HEK293T (cell line): ENCODE measurements around the gene ERAP2.

Experiments used
- ARNT ChIP-seq: fragments of 450-650 bp; IDR thresholded peaks from 2 replicates; pipeline ENCODE4 v1.6.1; 2017; ENCODE audit warnings: mild to moderate bottlenecking
- BHLHE40 ChIP-seq: fragments of 450-650 bp; IDR thresholded peaks from 2 replicates; pipeline ENCODE4 v1.6.1; 2016; ENCODE audit warnings: mild to moderate bottlenecking, moderate library complexity, borderline replicate concordance
- CTBP1 ChIP-seq: fragments of 450-650 bp; IDR thresholded peaks from 2 replicates; pipeline ENCODE4 v1.6.1; 2016; ENCODE audit warnings: borderline replicate concordance
- ELF4 ChIP-seq: fragments of 450-650 bp; IDR thresholded peaks from 2 replicates; pipeline ENCODE4 v1.6.1; 2017; ENCODE audit warnings: antibody characterized with exemption
- FOXA1 ChIP-seq: fragments of 450-650 bp; IDR thresholded peaks from 2 replicates; pipeline ENCODE4 v1.6.1; 2016; ENCODE audit warnings: mild to moderate bottlenecking
- FOXK2 ChIP-seq: fragments of 450-650 bp; IDR thresholded peaks from 2 replicates; pipeline ENCODE4 v1.6.1; 2016; ENCODE audit warnings: mild to moderate bottlenecking
- FOXM1 ChIP-seq: fragments of 450-650 bp; IDR thresholded peaks from 2 replicates; pipeline ENCODE4 v1.6.1; 2017; ENCODE audit warnings: mild to moderate bottlenecking, borderline replicate concordance
- L3MBTL2 ChIP-seq: fragments of 450-650 bp; conservative IDR thresholded peaks from 2 replicates; pipeline ENCODE4 v1.6.1; 2016; ENCODE audit warnings: mild to moderate bottlenecking
- NFRKB ChIP-seq: fragments of 450-650 bp; IDR thresholded peaks from 2 replicates; pipeline ENCODE4 v1.6.1; 2016; ENCODE audit warnings: mild to moderate bottlenecking, moderate library complexity
- SP1 ChIP-seq: fragments of 450-650 bp; IDR thresholded peaks from 2 replicates; pipeline ENCODE4 v1.6.1; 2017
- SUZ12 ChIP-seq: fragments of 450-650 bp; IDR thresholded peaks from 2 replicates; pipeline ENCODE4 v1.6.1; 2016; ENCODE audit warnings: mild to moderate bottlenecking
- TARDBP ChIP-seq: fragments of 450-650 bp; IDR thresholded peaks from 2 replicates; pipeline ENCODE4 v1.6.1; 2016

GRCh38 chr5:96946381-96946780 lies 70.1 kb downstream of the ERAP2 start:
- TF ChIP-seq BHLHE40 (no peak), CTBP1 (no peak), FOXA1 (no peak), FOXM1 (no peak), SP1 (no peak), NFRKB (no peak), TARDBP (no peak), FOXK2 (no peak), ELF4 (no peak), SUZ12 (no peak), L3MBTL2 (no peak), ARNT (no peak)
